ENCODE data around the gene MAPK9. TPM values are rescaled to one million over a fixed set of nuclear protein-coding genes. Genes with fewer than 3 reads are reported as not detected.

Gene MAPK9
- total RNA-seq, 1 experiment from 2014 or later, result 44.1 TPM

DNA sequence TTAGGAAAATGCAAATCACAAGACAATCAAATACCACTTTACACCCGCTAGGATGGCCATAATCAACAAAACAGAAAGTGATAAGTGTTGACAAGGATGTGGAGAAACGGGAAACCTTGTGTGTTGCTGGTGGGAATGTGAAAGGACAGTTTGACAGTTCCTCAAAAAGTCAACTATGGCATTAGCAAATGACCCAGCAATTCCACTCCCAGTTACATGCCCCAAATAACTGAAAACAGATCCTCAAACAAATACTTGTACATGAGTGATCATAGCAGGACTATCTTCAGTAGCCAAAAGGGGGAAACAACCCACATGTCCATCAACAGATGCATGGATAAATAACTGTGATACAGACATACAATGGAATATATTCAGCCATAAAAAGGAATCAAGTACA, 104.1 kb downstream of the MAPK9 start:
- DNase-seq (ENCODE audit: low read depth, low spot score), result no peak
- H3K27me3 ChIP-seq (ENCODE audit: control insufficient read depth, insufficient read depth, low read length), result no peaks in the 10 kb centered on the region
- H3K4me1 ChIP-seq (ENCODE audit: control insufficient read depth, insufficient read depth, low read length), result no peaks in the 10 kb centered on the region
- in situ Hi-C loops (cut with HindIII; ENCODE audit: low pct_unique_long_range_greater_than_20kb, low sequenced_read_pairs), result no loop called here
- no TSS peak for BruUV-seq (replicated peaks)
- POLR2A ChIA-PET, result no interaction called here
- no peak for TF ChIP-seq CTCF (IDR thresholded peaks at IDR 0.05)
- no peak for TF ChIP-seq POLR2AphosphoS5 (IDR thresholded peaks at IDR 0.05; ENCODE audit: low read depth, low read length)
- TF ChIP-seq SIN3A (IDR thresholded peaks at IDR 0.05; ENCODE audit: borderline replicate concordance, insufficient read depth, low read depth, low read length), result no peak
- TF ChIP-seq, protein P1, sequence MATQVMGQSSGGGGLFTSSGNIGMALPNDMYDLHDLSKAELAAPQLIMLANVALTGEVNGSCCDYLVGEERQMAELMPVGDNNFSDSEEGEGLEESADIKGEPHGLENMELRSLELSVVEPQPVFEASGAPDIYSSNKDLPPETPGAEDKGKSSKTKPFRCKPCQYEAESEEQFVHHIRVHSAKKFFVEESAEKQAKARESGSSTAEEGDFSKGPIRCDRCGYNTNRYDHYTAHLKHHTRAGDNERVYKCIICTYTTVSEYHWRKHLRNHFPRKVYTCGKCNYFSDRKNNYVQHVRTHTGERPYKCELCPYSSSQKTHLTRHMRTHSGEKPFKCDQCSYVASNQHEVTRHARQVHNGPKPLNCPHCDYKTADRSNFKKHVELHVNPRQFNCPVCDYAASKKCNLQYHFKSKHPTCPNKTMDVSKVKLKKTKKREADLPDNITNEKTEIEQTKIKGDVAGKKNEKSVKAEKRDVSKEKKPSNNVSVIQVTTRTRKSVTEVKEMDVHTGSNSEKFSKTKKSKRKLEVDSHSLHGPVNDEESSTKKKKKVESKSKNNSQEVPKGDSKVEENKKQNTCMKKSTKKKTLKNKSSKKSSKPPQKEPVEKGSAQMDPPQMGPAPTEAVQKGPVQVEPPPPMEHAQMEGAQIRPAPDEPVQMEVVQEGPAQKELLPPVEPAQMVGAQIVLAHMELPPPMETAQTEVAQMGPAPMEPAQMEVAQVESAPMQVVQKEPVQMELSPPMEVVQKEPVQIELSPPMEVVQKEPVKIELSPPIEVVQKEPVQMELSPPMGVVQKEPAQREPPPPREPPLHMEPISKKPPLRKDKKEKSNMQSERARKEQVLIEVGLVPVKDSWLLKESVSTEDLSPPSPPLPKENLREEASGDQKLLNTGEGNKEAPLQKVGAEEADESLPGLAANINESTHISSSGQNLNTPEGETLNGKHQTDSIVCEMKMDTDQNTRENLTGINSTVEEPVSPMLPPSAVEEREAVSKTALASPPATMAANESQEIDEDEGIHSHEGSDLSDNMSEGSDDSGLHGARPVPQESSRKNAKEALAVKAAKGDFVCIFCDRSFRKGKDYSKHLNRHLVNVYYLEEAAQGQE (IDR thresholded peaks at IDR 0.05; ENCODE audit: insufficient read depth in 1 of 2, low read depth in 2 of 2, low read length in 1 of 2), result no peak
- no peak for TF ChIP-seq TCF7L2 (IDR thresholded peaks at IDR 0.05; ENCODE audit: low read depth, low read length)
- no peaks in the 10 kb centered on the region for H3K36me3 ChIP-seq (ENCODE audit: control insufficient read depth, insufficient read depth, low read length)
- H3K4me3 ChIP-seq (ENCODE audit: low read depth in 2 of 2, low read length in 2 of 2), result no peak overlapping the region
- no peaks in the 10 kb centered on the region for H3K9me3 ChIP-seq (ENCODE audit: control insufficient read depth, insufficient read depth, low read depth, low read length)
- H3K27ac ChIP-seq (ENCODE audit: low read length), result no peak overlapping the region
- CTCF ChIA-PET, result no interaction called here
- intact Hi-C loops (cut with micrococcal nuclease; ENCODE audit: unreplicated experiment), result no loop called here
- ATAC-seq, result no peak

Other genes with a start within 250 kb of the MAPK9 start
- gene RNF130, start 220.3 kb downstream of the MAPK9 start, total RNA-seq (2021; ENCODE audit: unreplicated experiment), result 73.1 TPM
- 0.49 TPM for gene RASGEF1C, start 82.9 kb downstream of the MAPK9 start, total RNA-seq (2021; ENCODE audit: unreplicated experiment)
- gene GFPT2, start 61.3 kb upstream of the MAPK9 start, total RNA-seq (2021; ENCODE audit: unreplicated experiment), result 2.1 TPM
- 32.8 TPM for gene CNOT6, start 202.3 kb upstream of the MAPK9 start, total RNA-seq (2021; ENCODE audit: unreplicated experiment)

Measured in Panc1 (cell line).